Activated B cell treated with CpG ODN at 0.5 μM for 24 hours (primary cell): Measurements from ENCODE around the gene PAM. TPM values are rescaled to one million over a fixed set of nuclear protein-coding genes. Genes with fewer than 3 reads are reported as not detected.

ENCODE experiments used
- ATAC-seq: fragments of 200-7000 bp; cut with Tn5 transposase; one replicate; pipeline ENCODE4 v1.10.0; 2021; ENCODE audit warnings: low read depth, mild to moderate bottlenecking, moderate library complexity
- CTCF ChIA-PET: fragments of 350-600 bp; sonication (Branson Sonifier 250); formaldehyde crosslinking; loops from one replicate; lab custom pipeline; 2021; ENCODE audit warnings: antibody characterized with exemption; lab: Charles Lee
- POLR2A ChIA-PET: fragments of 350-600 bp; sonication (Branson Sonifier 250); formaldehyde crosslinking; loops from one replicate; lab custom pipeline; 2021; ENCODE audit warnings: antibody characterized with exemption; lab: Charles Lee
- DNase-seq: peaks from one replicate; pipeline ENCODE4 v3.0.0; 2022
- H3K27ac Mint-ChIP-seq: one replicate; pipeline ENCODE4 v1.8.0; 2020; ENCODE audit warnings: mixed read lengths
- H3K27me3 Mint-ChIP-seq: one replicate; pipeline ENCODE4 v1.8.0; 2021; ENCODE audit warnings: mixed read lengths
- H3K36me3 Mint-ChIP-seq: one replicate; pipeline ENCODE4 v1.8.0; 2021; ENCODE audit warnings: low read depth, mixed read lengths
- H3K4me1 Mint-ChIP-seq: one replicate; pipeline ENCODE4 v1.8.0; 2021; ENCODE audit warnings: mixed read lengths
- H3K4me3 Mint-ChIP-seq: one replicate; pipeline ENCODE4 v1.8.0; 2020; ENCODE audit warnings: mild to moderate bottlenecking, mixed read lengths
- H3K9me3 Mint-ChIP-seq: one replicate; pipeline ENCODE4 v1.8.0; 2020; ENCODE audit warnings: mixed read lengths
- CTCF ChIP-seq: fragments of 200-600 bp; IDR thresholded peaks from one replicate; pipeline ENCODE4 v1.8.0; 2022; ENCODE audit warnings: antibody characterized with exemption, mild to moderate bottlenecking
- intact Hi-C: fragments of 100-400 bp; cut with micrococcal nuclease; formaldehyde crosslinking; loops from one replicate; pipeline ENCODE4 v1.15.1; 2024
- total RNA-seq: library from RNA; stranded (reverse); gene quantifications from 2 replicates; pipeline ENCODE4 v1.2.3, GENCODE V29; 2022

Gene PAM
- total RNA-seq, 1 donor from 2014 or later: 19.0 TPM

GRCh38 chr5:102986074-102986473, 231.0 kb downstream of the PAM start:
- Mint-ChIP-seq H3K27me3 (no peaks in the 10 kb centered on the region), H3K9me3 (peaks cover 24% of the 10 kb centered on the region), H3K4me1 (peaks cover 7% of the 10 kb centered on the region), H3K36me3 (peaks cover 2% of the 10 kb centered on the region), H3K27ac (no peak overlapping the region), H3K4me3 (no peak overlapping the region)
- intact Hi-C loops: no loop called here
- TF ChIP-seq CTCF: no peak
- ChIA-PET CTCF (no interaction called here), POLR2A (no interaction called here)
- DNase-seq: no peak
- ATAC-seq: no peak

- ChIA-PET POLR2A (no interaction called here), CTCF (no interaction called here)
- Mint-ChIP-seq H3K36me3 (no peaks in the 10 kb centered on the region), H3K27ac (no peak overlapping the region), H3K9me3 (peaks cover 14% of the 10 kb centered on the region), H3K27me3 (no peaks in the 10 kb centered on the region), H3K4me3 (no peak overlapping the region), H3K4me1 (peaks cover 7% of the 10 kb centered on the region)
- TF ChIP-seq CTCF: no peak
- intact Hi-C loops: no loop called here
- DNase-seq: no peak
- no peak for ATAC-seq
Observed at GRCh38 chr5:102988459-102988858, 233.4 kb downstream of the PAM start.

- H3K36me3 Mint-ChIP-seq: no peaks in the 10 kb centered on the region
- POLR2A ChIA-PET: no interaction called here
- intact Hi-C loops: no loop called here
Observed at GRCh38 chr5:102991802-102992201, 236.7 kb downstream of the PAM start.

GRCh38 chr5:102996011-102996575, 241.0 kb downstream of the PAM start:
- no peaks in the 10 kb centered on the region for H3K27me3 Mint-ChIP-seq
- intact Hi-C loops: no loop called here
- TF ChIP-seq CTCF: no peak
- ChIA-PET CTCF (no interaction called here), POLR2A (no interaction called here)
- no peak overlapping the region for H3K4me3 Mint-ChIP-seq
- DNase-seq (no peak), ATAC-seq (no peak)
- H3K27ac Mint-ChIP-seq: no peak overlapping the region
- H3K9me3 Mint-ChIP-seq: peaks cover 4% of the 10 kb centered on the region
- no peaks in the 10 kb centered on the region for H3K36me3 Mint-ChIP-seq
- H3K4me1 Mint-ChIP-seq: no peaks in the 10 kb centered on the region

More at GRCh38 chr5:102991802-102992201, 236.7 kb downstream of the PAM start:
- Mint-ChIP-seq H3K27ac (no peak overlapping the region), H3K9me3 (peaks cover 5% of the 10 kb centered on the region), H3K4me3 (no peak overlapping the region), H3K27me3 (no peaks in the 10 kb centered on the region), H3K4me1 (no peaks in the 10 kb centered on the region)
- CTCF ChIA-PET: no interaction called here
- ATAC-seq (no peak), DNase-seq (no peak)
- TF ChIP-seq CTCF: no peak

- CTCF ChIA-PET: no interaction called here
- no peak overlapping the region for H3K4me3 Mint-ChIP-seq
- no peak overlapping the region for H3K27ac Mint-ChIP-seq
Observed at GRCh38 chr5:102998224-102998623, 243.1 kb downstream of the PAM start.

More at GRCh38 chr5:102998224-102998623, 243.1 kb downstream of the PAM start:
- no peak for ATAC-seq
- TF ChIP-seq CTCF: no peak
- Mint-ChIP-seq H3K36me3 (no peaks in the 10 kb centered on the region), H3K27me3 (no peaks in the 10 kb centered on the region), H3K4me1 (no peaks in the 10 kb centered on the region), H3K9me3 (peaks cover 4% of the 10 kb centered on the region)
- POLR2A ChIA-PET: no interaction called here
- intact Hi-C loops: no loop called here
- DNase-seq: no peak
